Fibroblast of pulmonary artery (primary cell): ENCODE data around the gene SRPK2.

Experiments
- DNase-seq: peaks from one replicate; pipeline ENCODE4 v3.0.0-alpha.2; 2010; ENCODE audit warnings: low read depth
- H3K4me3 ChIP-seq: replicated peaks from 2 replicates; pipeline ENCODE4 v1.5.1; 2011; ENCODE audit warnings: low read depth, mild to moderate bottlenecking, control low read depth, low read length, moderate library complexity
- CTCF ChIP-seq: IDR thresholded peaks from 2 replicates; pipeline ENCODE4 v1.5.1; 2011; ENCODE audit warnings: mild to moderate bottlenecking, control low read depth, low read length, inconsistent platforms; ENCODE audit errors: missing control alignments

SRPK2 gene

GRCh38 chr7:105188201-105188600 is 200.5 kb downstream of the SRPK2 start:
- DNase-seq = peak; percentile 20
- no peak for TF ChIP-seq CTCF
- H3K4me3 ChIP-seq = no peak overlapping the region

GRCh38 chr7:105187302-105188169 is 201.2 kb downstream of the SRPK2 start:
- no peak for DNase-seq
- TF ChIP-seq CTCF = no peak
- H3K4me3 ChIP-seq = no peak overlapping the region

- H3K4me3 ChIP-seq = no peak overlapping the region
- DNase-seq = no peak
- no peak for TF ChIP-seq CTCF
Observed at GRCh38 chr7:105185290-105186010, 203.3 kb downstream of the SRPK2 start.

- no peak overlapping the region for H3K4me3 ChIP-seq
- TF ChIP-seq CTCF = no peak
- no peak for DNase-seq
Observed at GRCh38 chr7:105180002-105180401, 208.7 kb downstream of the SRPK2 start.

- H3K4me3 ChIP-seq = no peak overlapping the region
- no peak for DNase-seq
- no peak for TF ChIP-seq CTCF
Observed at GRCh38 chr7:105178928-105179541, 209.7 kb downstream of the SRPK2 start.

- no peak overlapping the region for H3K4me3 ChIP-seq
- no peak for DNase-seq
- TF ChIP-seq CTCF = no peak
Observed at GRCh38 chr7:105178177-105178576, 210.5 kb downstream of the SRPK2 start.
